ENCODE results near the gene PTPRR. TPM values are rescaled to one million over a fixed set of nuclear protein-coding genes. Genes with fewer than 3 reads are reported as not detected.
A peak's percentile ranks its signal among the peaks of the same experiment; 100 is the strongest.

PTPRR gene
- total and polyA plus RNA-seq, 2 donors (not counting 1 experiment from before 2014, with no cell fraction given): 0.44 to 0.50 TPM

DNA sequence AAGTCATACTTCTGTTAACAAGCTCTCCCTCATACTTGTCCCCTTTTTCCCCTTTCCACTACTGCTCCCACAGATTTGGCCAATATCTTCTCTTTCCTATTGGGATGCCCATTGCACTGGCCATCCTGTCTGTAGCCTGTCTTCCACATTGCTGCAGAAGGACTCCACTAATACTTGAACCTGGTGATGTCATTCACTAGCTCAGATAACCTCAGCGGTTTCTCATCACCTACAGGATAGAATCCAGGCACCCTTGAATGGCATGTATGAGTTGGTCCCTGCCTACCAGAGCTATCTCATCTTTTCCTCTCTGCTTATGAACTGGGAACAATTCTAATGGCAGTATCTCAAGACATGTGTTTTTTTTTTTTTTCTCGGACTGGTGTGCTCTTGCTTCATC lies 84.6 kb downstream of the PTPRR start:
- Histone ChIP-seq H3K9ac (ENCODE audit: insufficient read depth, low read length) (no peak overlapping the region), H3K4me3 (replicated peaks in 1 of 4; ENCODE audit: control extremely low read depth in 1 of 4, insufficient read depth in 1 of 4, low read depth in 3 of 4, low read length in 4 of 4) (no peak overlapping the region), H3K27me3 (ENCODE audit: control insufficient read depth, insufficient read depth, low read length) (no peaks in the 10 kb centered on the region), H3K4me1 (ENCODE audit: control insufficient read depth, extremely low read depth, insufficient read depth, low read length) (no peaks in the 10 kb centered on the region), H3K36me3 (ENCODE audit: control insufficient read depth, insufficient read depth, low read length) (no peaks in the 10 kb centered on the region), H3K9me3 (ENCODE audit: control insufficient read depth, insufficient read depth, low read depth, low read length) (no peaks in the 10 kb centered on the region), H3K27ac (ENCODE audit: insufficient read depth, low read length) (no peak overlapping the region), H4K20me1 (ENCODE audit: control insufficient read depth, extremely low read depth, insufficient read depth, low read length) (no peaks in the 10 kb centered on the region), H3K79me2 (ENCODE audit: control insufficient read depth, insufficient read depth, low read length) (no peaks in the 10 kb centered on the region), H2AFZ (ENCODE audit: low read length) (no peak overlapping the region), H3K4me2 (ENCODE audit: extremely low read depth, insufficient read depth, low read length) (no peak overlapping the region)
- TF ChIP-seq, protein P1, sequence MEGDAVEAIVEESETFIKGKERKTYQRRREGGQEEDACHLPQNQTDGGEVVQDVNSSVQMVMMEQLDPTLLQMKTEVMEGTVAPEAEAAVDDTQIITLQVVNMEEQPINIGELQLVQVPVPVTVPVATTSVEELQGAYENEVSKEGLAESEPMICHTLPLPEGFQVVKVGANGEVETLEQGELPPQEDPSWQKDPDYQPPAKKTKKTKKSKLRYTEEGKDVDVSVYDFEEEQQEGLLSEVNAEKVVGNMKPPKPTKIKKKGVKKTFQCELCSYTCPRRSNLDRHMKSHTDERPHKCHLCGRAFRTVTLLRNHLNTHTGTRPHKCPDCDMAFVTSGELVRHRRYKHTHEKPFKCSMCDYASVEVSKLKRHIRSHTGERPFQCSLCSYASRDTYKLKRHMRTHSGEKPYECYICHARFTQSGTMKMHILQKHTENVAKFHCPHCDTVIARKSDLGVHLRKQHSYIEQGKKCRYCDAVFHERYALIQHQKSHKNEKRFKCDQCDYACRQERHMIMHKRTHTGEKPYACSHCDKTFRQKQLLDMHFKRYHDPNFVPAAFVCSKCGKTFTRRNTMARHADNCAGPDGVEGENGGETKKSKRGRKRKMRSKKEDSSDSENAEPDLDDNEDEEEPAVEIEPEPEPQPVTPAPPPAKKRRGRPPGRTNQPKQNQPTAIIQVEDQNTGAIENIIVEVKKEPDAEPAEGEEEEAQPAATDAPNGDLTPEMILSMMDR (conservative IDR thresholded peaks at IDR 0.05 in 1 of 2, IDR thresholded peaks at IDR 0.05 in 1 of 2; ENCODE audit: low read depth in 1 of 2, low read length in 2 of 2): no peak
- no peak for TF ChIP-seq EZH2 (IDR thresholded peaks at IDR 0.05; ENCODE audit: low read length, missing control alignments)
- DNase-seq (ENCODE audit: low read depth in 2 of 2): no peak

DNA sequence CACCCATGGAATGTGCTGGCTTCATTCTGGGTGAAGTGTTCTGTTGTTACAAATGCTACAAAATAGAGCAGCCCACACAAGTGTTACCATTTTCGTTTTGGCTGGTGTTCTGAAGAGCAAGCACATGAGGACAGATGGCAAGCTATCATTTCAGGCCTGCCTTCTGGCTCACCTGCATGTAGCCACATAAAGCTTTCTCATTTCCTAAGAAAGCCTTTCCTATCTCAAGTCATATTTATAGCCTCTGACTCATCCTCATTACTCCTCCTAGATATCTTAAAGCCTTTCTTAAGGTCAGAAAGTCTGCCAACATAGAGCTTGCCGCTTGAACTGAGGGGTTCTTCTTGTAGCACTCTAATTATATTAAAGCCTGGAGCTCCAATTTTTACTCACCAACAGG lies 89.0 kb downstream of the PTPRR start:
- TF ChIP-seq, protein P1 (conservative IDR thresholded peaks at IDR 0.05 in 1 of 2, IDR thresholded peaks at IDR 0.05 in 1 of 2; ENCODE audit: low read depth in 1 of 2, low read length in 2 of 2): no peak
- TF ChIP-seq EZH2 (IDR thresholded peaks at IDR 0.05; ENCODE audit: low read length, missing control alignments): no peak
- H3K4me2 ChIP-seq (ENCODE audit: extremely low read depth, insufficient read depth, low read length): no peak overlapping the region
- no peaks in the 10 kb centered on the region for H3K79me2 ChIP-seq (ENCODE audit: control insufficient read depth, insufficient read depth, low read length)
- no peak overlapping the region for H3K9ac ChIP-seq (ENCODE audit: insufficient read depth, low read length)
- H2AFZ ChIP-seq (ENCODE audit: low read length): no peak overlapping the region
- no peak overlapping the region for H3K4me3 ChIP-seq (replicated peaks in 1 of 4; ENCODE audit: control extremely low read depth in 1 of 4, insufficient read depth in 1 of 4, low read depth in 3 of 4, low read length in 4 of 4)
- no peaks in the 10 kb centered on the region for H3K4me1 ChIP-seq (ENCODE audit: control insufficient read depth, extremely low read depth, insufficient read depth, low read length)
- H3K9me3 ChIP-seq (ENCODE audit: control insufficient read depth, insufficient read depth, low read depth, low read length): no peaks in the 10 kb centered on the region
- DNase-seq (ENCODE audit: low read depth in 2 of 2): peak; percentile 13 to 52
- H3K27me3 ChIP-seq (ENCODE audit: control insufficient read depth, insufficient read depth, low read length): no peaks in the 10 kb centered on the region
- H3K27ac ChIP-seq (ENCODE audit: insufficient read depth, low read length): no peak overlapping the region
- H3K36me3 ChIP-seq (ENCODE audit: control insufficient read depth, insufficient read depth, low read length): no peaks in the 10 kb centered on the region
- H4K20me1 ChIP-seq (ENCODE audit: control insufficient read depth, extremely low read depth, insufficient read depth, low read length): no peaks in the 10 kb centered on the region

DNA sequence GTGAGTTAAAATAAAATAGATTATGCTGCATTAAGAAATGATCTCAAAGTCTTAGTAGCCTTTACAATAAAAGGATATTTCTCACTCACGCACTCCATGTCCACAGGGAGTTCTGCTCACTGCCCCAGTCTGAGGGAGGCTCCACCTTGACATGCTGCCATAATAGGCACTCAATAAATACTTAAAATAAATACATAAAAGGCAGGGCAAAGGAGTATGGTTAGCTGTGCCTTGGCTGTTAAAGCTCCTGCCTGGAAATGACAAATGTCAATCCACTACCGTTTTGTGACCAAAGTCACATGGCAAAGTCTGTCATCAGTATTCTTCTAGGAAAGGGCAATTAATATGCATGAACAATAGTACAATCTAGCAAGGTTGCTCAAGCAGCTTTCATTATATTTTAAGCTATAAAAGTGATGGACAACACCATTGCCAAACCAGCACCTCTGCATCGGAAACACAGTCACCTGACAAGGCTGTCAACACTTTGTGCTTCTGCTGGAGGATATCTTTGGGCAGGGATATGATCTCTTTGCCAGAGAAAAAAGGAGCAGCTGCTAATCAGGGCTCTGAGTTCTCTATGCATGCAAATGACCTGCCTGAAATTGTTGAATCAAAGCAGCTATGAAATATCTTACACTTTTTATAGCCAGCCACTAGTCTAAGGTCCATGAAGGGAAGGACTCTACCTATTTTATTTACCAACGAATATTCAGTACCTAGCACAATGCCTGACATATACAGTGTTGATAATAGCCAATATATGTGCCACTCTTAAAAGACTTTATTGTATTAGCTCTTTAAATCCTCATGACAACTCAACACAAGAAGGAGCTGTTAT lies 90.1 kb downstream of the PTPRR start:
- DNase-seq (ENCODE audit: low read depth in 2 of 2): no peak
- Histone ChIP-seq H2AFZ (ENCODE audit: low read length) (no peak overlapping the region), H3K36me3 (ENCODE audit: control insufficient read depth, insufficient read depth, low read length) (no peaks in the 10 kb centered on the region), H3K27me3 (ENCODE audit: control insufficient read depth, insufficient read depth, low read length) (no peaks in the 10 kb centered on the region), H3K4me2 (ENCODE audit: extremely low read depth, insufficient read depth, low read length) (no peak overlapping the region), H4K20me1 (ENCODE audit: control insufficient read depth, extremely low read depth, insufficient read depth, low read length) (no peaks in the 10 kb centered on the region), H3K27ac (ENCODE audit: insufficient read depth, low read length) (no peak overlapping the region), H3K4me1 (ENCODE audit: control insufficient read depth, extremely low read depth, insufficient read depth, low read length) (no peaks in the 10 kb centered on the region), H3K79me2 (ENCODE audit: control insufficient read depth, insufficient read depth, low read length) (no peaks in the 10 kb centered on the region), H3K9ac (ENCODE audit: insufficient read depth, low read length) (no peak overlapping the region), H3K4me3 (replicated peaks in 1 of 4; ENCODE audit: control extremely low read depth in 1 of 4, insufficient read depth in 1 of 4, low read depth in 3 of 4, low read length in 4 of 4) (no peak overlapping the region), H3K9me3 (ENCODE audit: control insufficient read depth, insufficient read depth, low read depth, low read length) (no peaks in the 10 kb centered on the region)
- TF ChIP-seq EZH2 (IDR thresholded peaks at IDR 0.05; ENCODE audit: low read length, missing control alignments): no peak
- TF ChIP-seq, protein P1 (conservative IDR thresholded peaks at IDR 0.05 in 1 of 2, IDR thresholded peaks at IDR 0.05 in 1 of 2; ENCODE audit: low read depth in 1 of 2, low read length in 2 of 2): no peak

Data from fibroblast of lung (primary cell).